GM12891 (cell line): ENCODE results near the gene GOLGA6L10.
"Not testable (repeated sequence)": the region's sequence is repeated elsewhere in the genome, so short reads cannot be mapped to it uniquely, and the experiment has no call there.

ENCODE experiments used
- POLR2A ChIP-seq: IDR thresholded peaks from 2 replicates; pipeline ENCODE4 v1.6.1; 2011; ENCODE audit warnings: low read depth, low read length, control low read depth
- POLR2AphosphoS5 ChIP-seq: IDR thresholded peaks from 2 replicates; pipeline ENCODE4 v1.6.1; 2011; ENCODE audit warnings: low read depth, low read length, control low read depth
- SPI1 ChIP-seq: IDR thresholded peaks from 2 replicates; pipeline ENCODE4 v1.6.1; 2011; ENCODE audit warnings: low read depth, low read length, control low read depth
- TAF1 ChIP-seq: IDR thresholded peaks from 2 replicates; pipeline ENCODE4 v1.6.1; 2011; ENCODE audit warnings: low read depth, low read length, control low read depth

DNA sequence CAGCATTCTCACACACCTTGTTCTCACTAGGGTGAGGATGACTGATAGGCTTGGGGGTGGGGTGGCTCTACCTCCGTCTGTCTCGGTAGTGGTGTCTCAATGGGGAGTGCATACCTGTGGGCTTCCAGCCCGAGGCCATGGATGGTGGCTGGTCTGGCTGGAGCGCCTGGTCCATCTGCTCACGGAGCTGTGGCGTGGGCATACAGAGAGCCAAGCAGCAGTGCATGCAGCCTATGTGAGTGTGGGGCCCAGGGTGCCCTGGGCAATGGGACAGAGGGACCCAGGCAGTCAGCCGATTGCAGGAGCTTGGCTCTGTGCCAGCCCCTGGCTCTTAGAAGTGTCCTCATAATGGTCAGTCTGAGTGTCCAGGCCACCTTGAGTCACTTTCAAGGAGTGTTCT lies 31.8 kb downstream of the GOLGA6L10 start:
- not testable (repeated sequence) for TF ChIP-seq TAF1, POLR2A, POLR2AphosphoS5, SPI1
